Skeletal muscle tissue (tissue), 4 donors: Measurements from ENCODE around the gene CHAD. TPM values are rescaled to one million over a fixed set of nuclear protein-coding genes. Genes with fewer than 3 reads are reported as not detected.

Source experiments
- H3K27ac ChIP-seq: one replicate; pipeline ENCODE4 v1.7.0; 2013; ENCODE audit warnings: mild to moderate bottlenecking, low read depth, low read length, inconsistent platforms
- H3K27me3 ChIP-seq, 3 donors: one replicate each; pipeline ENCODE4 v1.7.0; 2013; ENCODE audit warnings: low read length in 3 of 3; ENCODE audit not compliant: control insufficient read depth in 3 of 3, insufficient read depth in 3 of 3
- H3K36me3 ChIP-seq, 3 donors: one replicate each; pipeline ENCODE4 v1.7.0; 2013; ENCODE audit warnings: low read length in 3 of 3; ENCODE audit not compliant: control insufficient read depth in 3 of 3, insufficient read depth in 3 of 3
- H3K4me1 ChIP-seq, 3 donors: one replicate each; pipeline ENCODE4 v1.7.0; 2013; ENCODE audit warnings: low read length in 3 of 3, mild to moderate bottlenecking in 3 of 3; ENCODE audit not compliant: control insufficient read depth in 3 of 3, insufficient read depth in 3 of 3
- H3K4me3 ChIP-seq, 3 donors: one replicate each; pipeline ENCODE4 v1.7.0; 2013; ENCODE audit warnings: low read length in 3 of 3
- H3K9ac ChIP-seq, 3 donors: one replicate each; pipeline ENCODE4 v1.7.0; 2013; ENCODE audit warnings: low read length in 3 of 3, mild to moderate bottlenecking in 3 of 3, moderate library complexity in 2 of 3, low read depth in 1 of 3
- H3K9me3 ChIP-seq, 3 donors: one replicate each; pipeline ENCODE4 v1.7.0; 2013; ENCODE audit warnings: low read length in 3 of 3; ENCODE audit not compliant: control insufficient read depth in 3 of 3
- total RNA-seq: library from RNA; depleted of rRNA; stranded (reverse); fragments of >200 nt; gene quantifications from one replicate; pipeline ENCODE4 v1.2.3, GENCODE V29; 2014
- donor health status: Osteomylitis.

CHAD gene
- total RNA-seq, 1 donor from 2014 or later = 1.6 TPM

DNA sequence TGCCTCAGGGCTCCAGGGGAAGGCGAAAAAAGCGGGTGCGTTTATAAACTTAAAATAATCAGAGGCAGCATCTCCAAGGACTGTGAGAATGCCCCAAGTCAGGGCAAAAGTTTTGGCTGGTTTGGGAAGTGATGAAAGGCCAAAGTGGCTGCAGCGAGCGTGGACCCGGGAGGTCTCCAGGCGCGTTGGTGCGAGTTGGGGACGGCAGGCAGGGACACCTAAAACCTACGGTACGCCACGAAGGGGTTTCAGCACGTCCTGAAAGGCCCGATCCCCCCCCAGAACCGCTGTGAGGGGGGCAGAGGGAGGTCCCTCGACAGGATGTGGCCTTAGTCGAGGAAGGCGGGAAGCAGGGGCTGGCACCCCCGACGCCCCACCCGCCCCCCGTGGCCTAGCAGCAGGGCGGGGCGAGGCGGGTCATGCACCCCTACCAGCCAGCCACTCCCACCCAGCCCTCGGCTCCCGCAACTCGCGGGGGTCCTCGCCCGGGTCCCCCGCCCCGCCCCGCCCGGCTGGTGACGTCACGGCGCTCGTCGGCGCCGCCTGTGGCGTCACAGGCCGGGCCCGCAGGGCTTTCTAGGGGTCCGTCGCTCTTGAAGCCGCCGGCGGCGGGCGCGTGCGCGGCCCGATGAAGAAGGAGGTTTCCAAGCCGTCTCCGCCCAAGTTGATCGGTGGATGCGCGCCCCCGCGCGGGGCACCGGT is 39.3 kb upstream of the CHAD start, which contains the start of gene MYCBPAP:
Gene MYCBPAP, plus strand, starts transcription at position 569 of the 702 bp plus-strand sequence. CDS start 236 bp downstream, outside the sequence.
- no peaks in the 10 kb centered on the region for H3K36me3 ChIP-seq
- no peaks in the 10 kb centered on the region for H3K27me3 ChIP-seq
- H3K27ac ChIP-seq = peak within 1 kb of the TSS; percentile 48
- peak within 1 kb of the TSS; percentile 65 to 73 (median 69) for H3K9ac ChIP-seq
- H3K4me3 ChIP-seq = peak within 1 kb of the TSS; percentile 65 to 67 (median 66)
- no peaks in the 10 kb centered on the region for H3K9me3 ChIP-seq
- H3K4me1 ChIP-seq = peaks cover 4 to 13% (median 7%) of the 10 kb centered on the region in 3 donors

DNA sequence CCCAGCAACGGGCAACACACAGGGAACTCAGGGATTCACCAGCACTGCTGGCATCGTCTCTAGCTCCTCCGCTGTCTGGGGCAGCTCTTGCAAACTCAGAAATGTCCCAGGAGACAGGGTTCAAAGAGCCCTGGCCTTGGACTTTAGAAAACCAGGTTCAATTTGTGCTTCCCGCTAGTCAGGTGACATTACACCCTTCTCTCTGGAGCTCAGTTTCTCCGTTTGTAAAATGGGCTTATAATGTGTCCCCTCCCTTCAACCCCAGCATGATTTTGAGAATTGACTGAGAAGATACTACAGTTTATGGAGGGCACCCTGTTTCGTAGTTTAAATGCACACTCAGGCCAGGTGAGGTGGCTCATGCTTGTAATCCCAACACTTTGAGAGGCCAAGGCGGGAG is 37.6 kb upstream of the CHAD start:
- Histone ChIP-seq H3K4me1 (peaks cover 4 to 13% (median 7%) of the 10 kb centered on the region in 3 donors), H3K27me3 (no peaks in the 10 kb centered on the region), H3K4me3 (no peak overlapping the region), H3K9me3 (no peaks in the 10 kb centered on the region), H3K27ac (no peak overlapping the region), H3K9ac (no peak overlapping the region), H3K36me3 (no peaks in the 10 kb centered on the region)

DNA sequence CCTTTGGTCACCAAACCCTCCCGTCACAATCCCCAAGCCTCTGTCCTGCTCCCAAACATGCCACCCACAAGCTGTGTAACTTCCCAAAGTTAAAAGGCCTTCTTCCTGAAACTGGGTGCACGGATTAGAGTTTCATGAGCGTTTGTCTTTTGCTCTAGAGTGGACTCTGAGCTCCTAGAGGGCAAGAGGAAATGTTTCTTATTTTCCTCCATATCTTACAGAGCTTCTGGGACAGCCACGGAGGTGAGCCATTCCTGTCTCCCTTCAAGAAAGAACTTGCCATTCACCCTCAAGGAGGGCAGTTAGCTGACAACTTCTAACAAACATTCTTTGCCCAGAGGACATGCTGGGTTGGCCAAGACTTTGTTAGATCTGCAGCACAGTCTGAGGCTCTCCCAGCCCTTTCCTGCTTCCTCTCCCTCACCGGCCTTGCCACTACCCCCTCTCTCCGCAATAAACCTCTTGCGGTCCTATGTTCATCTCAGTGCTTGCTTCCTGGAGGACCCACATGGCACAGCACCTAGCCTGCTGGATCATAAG is 37.0 kb upstream of the CHAD start:
- Histone ChIP-seq H3K4me1 (peaks cover 4 to 13% (median 7%) of the 10 kb centered on the region in 3 donors), H3K9ac (no peak overlapping the region), H3K27me3 (no peaks in the 10 kb centered on the region), H3K27ac (no peak overlapping the region), H3K4me3 (no peak overlapping the region), H3K36me3 (no peaks in the 10 kb centered on the region), H3K9me3 (no peaks in the 10 kb centered on the region)

DNA sequence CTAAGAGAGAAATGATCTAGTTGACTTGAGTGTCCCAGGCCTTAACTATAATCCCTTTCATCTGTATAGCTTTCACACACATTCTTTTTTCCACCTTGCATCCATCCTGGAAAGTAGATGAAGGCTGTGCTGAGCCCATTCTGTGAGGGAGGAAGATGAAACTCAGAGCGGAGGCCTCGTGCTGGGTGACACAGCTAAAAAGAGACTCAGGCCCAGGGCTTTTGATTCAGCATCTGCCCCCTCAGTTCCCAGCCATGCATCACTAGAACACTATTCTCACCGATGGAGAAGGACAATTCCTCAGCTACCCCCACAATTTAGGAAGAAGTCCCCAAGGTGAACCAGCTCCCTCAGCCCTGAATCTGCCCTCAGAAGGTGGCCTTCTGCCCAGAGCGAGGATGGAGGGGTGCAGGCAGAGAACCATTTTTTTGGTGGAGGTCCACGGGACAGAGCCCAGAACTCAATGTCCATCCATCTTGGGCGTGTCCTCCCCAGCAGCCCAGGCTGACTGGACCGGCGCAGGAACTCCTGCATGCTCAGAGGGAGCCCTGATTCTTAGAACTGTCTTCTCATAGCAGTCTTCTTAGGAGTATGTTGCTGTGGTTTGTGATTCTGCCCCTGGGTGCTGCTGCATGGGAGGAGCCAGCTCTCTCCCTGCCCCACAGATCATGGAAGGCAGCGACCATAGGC is 33.8 kb upstream of the CHAD start:
- Histone ChIP-seq H3K9ac (no peak overlapping the region), H3K4me1 (no peaks in the 10 kb centered on the region), H3K36me3 (no peaks in the 10 kb centered on the region), H3K27me3 (no peaks in the 10 kb centered on the region), H3K9me3 (no peaks in the 10 kb centered on the region), H3K27ac (no peak overlapping the region), H3K4me3 (no peak overlapping the region)

DNA sequence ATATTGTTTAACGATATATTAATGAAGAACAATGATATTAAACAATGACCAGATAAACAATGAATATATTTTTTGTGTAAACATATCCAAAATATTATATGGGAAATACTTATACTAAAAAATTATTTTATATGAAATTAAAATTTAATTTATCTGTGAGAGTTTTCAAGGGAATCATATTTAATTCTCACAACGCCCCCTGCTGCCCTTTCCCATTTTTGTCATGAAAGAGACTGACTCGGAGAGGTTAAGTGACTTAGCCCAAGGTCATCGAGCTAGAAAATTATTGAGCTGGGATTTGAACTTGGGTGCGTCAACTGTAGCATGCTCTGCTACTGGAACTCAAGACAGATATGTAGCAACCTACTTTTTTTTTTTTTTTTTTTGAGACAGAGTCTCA is 32.4 kb upstream of the CHAD start:
- no peak overlapping the region for H3K27ac ChIP-seq

DNA sequence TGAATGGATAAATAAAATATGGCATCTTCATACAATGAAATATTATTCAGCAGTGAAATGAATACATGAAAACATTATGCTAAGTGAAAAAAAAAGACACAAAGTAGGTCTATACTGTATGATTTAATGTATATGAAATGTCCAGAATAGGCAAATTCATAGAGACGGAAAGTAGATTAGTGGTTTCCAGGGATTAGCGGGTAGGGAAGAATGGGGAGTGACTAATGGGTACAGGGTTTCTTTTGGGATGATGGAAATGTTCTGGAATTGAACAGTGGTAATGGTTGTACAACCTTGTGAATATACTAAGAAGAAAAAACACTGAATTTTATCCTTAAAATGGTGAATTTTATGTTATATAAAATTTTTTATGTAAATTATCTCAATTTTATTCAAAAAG is 31.0 kb upstream of the CHAD start:
- no peak overlapping the region for H3K9ac ChIP-seq
- no peak overlapping the region for H3K27ac ChIP-seq
- H3K4me1 ChIP-seq = no peaks in the 10 kb centered on the region
- no peaks in the 10 kb centered on the region for H3K27me3 ChIP-seq
- H3K9me3 ChIP-seq = no peaks in the 10 kb centered on the region
- H3K4me3 ChIP-seq = no peak overlapping the region
- H3K36me3 ChIP-seq = no peaks in the 10 kb centered on the region

More for the DNA sequence above, 32.4 kb upstream of the CHAD start:
- H3K4me3 ChIP-seq = no peak overlapping the region
- no peak overlapping the region for H3K9ac ChIP-seq
- H3K4me1 ChIP-seq = no peaks in the 10 kb centered on the region
- H3K27me3 ChIP-seq = no peaks in the 10 kb centered on the region
- no peaks in the 10 kb centered on the region for H3K9me3 ChIP-seq
- H3K36me3 ChIP-seq = no peaks in the 10 kb centered on the region

DNA sequence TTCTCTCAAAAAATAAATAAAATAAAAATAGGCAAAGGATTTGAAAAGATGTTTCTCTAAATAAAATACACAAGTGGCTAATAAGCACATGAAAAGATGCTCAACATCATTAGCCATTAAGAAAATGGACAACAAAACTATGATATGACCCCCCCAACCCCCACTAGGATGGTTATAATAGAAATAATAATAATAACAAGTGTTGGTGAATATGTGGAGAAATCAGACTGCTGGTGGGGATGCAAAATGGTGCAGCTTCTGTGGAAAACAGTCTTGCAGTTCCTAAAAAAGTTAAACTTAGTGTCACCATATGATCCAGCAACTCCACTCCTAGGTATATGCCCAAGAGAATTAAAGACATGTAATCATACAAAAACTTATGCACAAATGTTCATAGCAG is 30.6 kb upstream of the CHAD start:
- Histone ChIP-seq H3K9me3 (no peaks in the 10 kb centered on the region), H3K4me3 (no peak overlapping the region), H3K27ac (no peak overlapping the region)

DNA sequence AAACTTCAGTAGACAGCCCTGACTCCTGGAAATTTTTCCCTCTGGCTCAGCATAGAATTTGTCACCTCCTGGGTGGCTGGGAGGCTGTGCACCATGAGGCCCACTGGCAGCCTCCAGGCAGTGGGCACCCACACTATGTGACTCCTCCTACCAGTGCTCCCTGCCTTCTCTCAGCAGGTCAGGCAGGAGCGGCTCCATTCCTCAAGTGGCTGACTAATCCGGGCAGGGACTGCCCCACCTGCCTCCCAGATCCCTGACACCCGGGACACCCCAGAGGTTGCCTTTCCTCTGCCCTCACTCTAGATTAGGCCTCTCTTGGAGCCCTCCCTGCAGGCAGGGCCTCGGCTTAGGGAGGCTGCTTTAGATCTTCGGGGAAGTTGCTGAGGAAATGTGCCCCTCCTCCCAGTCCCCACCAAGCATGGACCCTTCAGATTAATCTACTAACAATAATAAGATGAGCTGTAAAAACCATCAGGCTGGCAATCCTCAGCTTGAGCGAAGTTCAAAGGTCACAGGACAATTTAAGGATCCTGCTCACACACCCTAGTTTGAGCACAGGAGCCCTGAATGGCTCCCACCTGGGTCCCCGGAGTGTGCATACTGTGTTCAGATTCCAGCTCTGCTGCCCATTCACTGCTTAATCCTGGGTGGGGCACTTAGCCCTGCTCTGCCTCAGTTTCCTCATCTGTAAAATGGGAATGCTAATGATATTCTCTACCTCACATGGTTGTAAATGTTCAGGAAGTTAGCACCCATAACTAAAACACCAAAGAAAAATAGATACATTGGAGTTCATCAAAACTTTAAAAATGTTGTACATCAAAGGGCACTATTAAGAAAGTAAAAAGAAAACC is 29.6 kb upstream of the CHAD start:
- Histone ChIP-seq H3K9me3 (no peaks in the 10 kb centered on the region), H3K27me3 (no peaks in the 10 kb centered on the region), H3K4me1 (no peaks in the 10 kb centered on the region), H3K9ac (no peak overlapping the region), H3K4me3 (no peak overlapping the region), H3K27ac (no peak overlapping the region), H3K36me3 (no peaks in the 10 kb centered on the region)

More for the DNA sequence above, 30.6 kb upstream of the CHAD start:
- Histone ChIP-seq H3K9ac (no peak overlapping the region), H3K27me3 (no peaks in the 10 kb centered on the region), H3K36me3 (no peaks in the 10 kb centered on the region), H3K4me1 (no peaks in the 10 kb centered on the region)

DNA sequence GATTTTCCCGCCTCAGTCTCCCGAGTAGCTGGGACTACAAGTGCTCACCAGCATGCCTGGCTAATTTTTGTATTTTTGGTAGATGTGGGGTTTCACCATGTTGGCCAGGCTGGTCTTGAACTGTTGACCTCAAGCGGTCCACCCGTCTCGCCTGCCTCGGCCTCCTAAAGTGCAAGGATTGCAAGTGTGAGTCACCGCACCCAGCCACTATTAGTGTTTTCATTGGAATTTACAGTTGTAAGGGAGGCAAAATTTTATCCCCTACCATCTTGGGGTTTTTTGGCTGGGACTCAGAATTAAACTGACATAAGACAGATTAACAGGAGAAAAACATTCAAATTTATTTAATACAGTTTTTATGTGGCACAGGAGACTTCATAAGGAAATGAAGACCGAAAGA is 27.2 kb upstream of the CHAD start:
- H3K4me3 ChIP-seq = no peak overlapping the region
- H3K9ac ChIP-seq = no peak overlapping the region
- no peak overlapping the region for H3K27ac ChIP-seq
- H3K9me3 ChIP-seq = no peaks in the 10 kb centered on the region
- no peaks in the 10 kb centered on the region for H3K36me3 ChIP-seq
- H3K4me1 ChIP-seq = no peaks in the 10 kb centered on the region
- H3K27me3 ChIP-seq = no peaks in the 10 kb centered on the region
